NT2/D1 (cell line): Measurements from ENCODE around the gene TIMM50.

Source experiments
- YY1 ChIP-seq: IDR thresholded peaks from 2 replicates; pipeline ENCODE4 v1.6.1; 2011; ENCODE audit not compliant: insufficient read length, insufficient read depth
- ZNF274 ChIP-seq: IDR thresholded peaks from 2 replicates; pipeline ENCODE4 v1.6.1; 2011; ENCODE audit warnings: mild to moderate bottlenecking, low read depth, low read length

DNA sequence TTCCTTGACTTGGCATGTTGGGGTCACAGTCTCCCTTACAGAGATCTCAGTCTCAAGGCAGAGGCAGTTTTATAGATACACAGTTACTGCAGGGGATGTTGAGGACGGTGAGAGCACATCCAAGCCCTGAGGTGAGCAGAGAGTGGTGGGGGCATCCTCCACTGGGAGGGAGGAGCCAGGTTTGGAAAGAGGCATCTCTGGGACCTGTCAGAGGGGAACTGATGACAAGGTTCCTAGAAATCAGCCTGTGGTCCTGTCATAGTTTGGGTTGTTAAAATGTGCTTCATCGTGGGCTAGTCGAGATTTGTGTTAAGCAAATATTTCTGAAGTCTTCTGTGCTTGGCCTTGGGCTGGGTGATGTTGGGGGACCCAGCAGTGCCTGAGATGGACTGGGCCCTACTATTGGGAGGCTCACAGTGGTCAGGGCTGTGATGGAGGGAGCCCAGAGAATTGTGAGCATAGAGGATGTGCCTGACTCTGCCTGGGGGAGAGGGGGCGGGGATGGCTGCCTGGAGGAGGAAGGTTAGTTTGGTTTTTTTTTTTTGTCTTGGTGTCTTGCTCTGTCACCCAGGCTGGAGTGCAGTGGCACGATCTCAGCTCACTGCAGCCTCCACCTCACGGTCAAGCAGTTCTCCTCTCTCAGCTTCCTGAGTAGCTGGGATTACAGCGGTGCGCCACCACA is 31.4 kb upstream of the TIMM50 start:
- TF ChIP-seq YY1, result no peak
- no peak for TF ChIP-seq ZNF274
